Memory B cell (primary cell): ENCODE measurements around the gene SEMA5A.

Source experiments
- ATAC-seq: fragments of 150-1000 bp; cut with Tn5 transposase; 2 replicates; pipeline ENCODE4 v1.10.0; 2021; ENCODE audit warnings: low read depth, mild to moderate bottlenecking, moderate library complexity
- DNase-seq, 2 donors: peaks; one replicate each; pipeline ENCODE4 v3.0.0; 2022; ENCODE audit warnings: low spot score in 2 of 2
- H3K27ac Mint-ChIP-seq: one replicate; pipeline ENCODE4 v1.8.0; 2022; ENCODE audit warnings: mild to moderate bottlenecking, moderate library complexity, mixed read lengths
- H3K27me3 Mint-ChIP-seq: one replicate; pipeline ENCODE4 v1.8.0; 2022; ENCODE audit warnings: mixed read lengths
- H3K36me3 Mint-ChIP-seq: one replicate; pipeline ENCODE4 v1.8.0; 2022; ENCODE audit warnings: mild to moderate bottlenecking, mixed read lengths
- H3K4me1 Mint-ChIP-seq: one replicate; pipeline ENCODE4 v1.8.0; 2022; ENCODE audit warnings: mixed read lengths
- H3K4me3 Mint-ChIP-seq: one replicate; pipeline ENCODE4 v1.8.0; 2022; ENCODE audit warnings: mild to moderate bottlenecking, moderate library complexity, mixed read lengths
- H3K9me3 Mint-ChIP-seq: one replicate; pipeline ENCODE4 v1.8.0; 2022; ENCODE audit warnings: mixed read lengths

Gene SEMA5A

DNA sequence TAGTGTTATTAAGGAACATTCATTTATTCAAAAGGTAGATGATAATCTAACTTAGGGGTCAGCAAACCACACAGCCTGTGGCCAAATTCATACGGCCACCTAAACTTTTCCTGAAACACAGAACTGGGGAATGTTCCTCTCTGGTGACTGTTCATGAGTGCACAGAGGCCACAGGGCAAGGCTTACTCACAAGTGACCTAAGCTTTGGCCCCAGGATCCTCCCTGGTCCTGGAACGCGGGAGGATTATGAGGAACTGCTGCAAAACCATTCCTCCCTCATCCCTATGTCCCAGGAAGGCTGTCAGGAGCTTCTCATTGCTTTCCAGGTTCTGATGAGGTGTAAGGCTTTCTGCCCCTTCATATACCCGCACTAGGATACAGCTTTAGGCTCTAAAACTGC, 397.6 kb downstream of the SEMA5A start:
- H3K27ac Mint-ChIP-seq, result no peak overlapping the region
- DNase-seq (no peak), ATAC-seq (no peak)
- no peaks in the 10 kb centered on the region for H3K4me1 Mint-ChIP-seq
- H3K27me3 Mint-ChIP-seq, result no peaks in the 10 kb centered on the region
- no peaks in the 10 kb centered on the region for H3K36me3 Mint-ChIP-seq
- H3K4me3 Mint-ChIP-seq, result no peak overlapping the region
- no peaks in the 10 kb centered on the region for H3K9me3 Mint-ChIP-seq

DNA sequence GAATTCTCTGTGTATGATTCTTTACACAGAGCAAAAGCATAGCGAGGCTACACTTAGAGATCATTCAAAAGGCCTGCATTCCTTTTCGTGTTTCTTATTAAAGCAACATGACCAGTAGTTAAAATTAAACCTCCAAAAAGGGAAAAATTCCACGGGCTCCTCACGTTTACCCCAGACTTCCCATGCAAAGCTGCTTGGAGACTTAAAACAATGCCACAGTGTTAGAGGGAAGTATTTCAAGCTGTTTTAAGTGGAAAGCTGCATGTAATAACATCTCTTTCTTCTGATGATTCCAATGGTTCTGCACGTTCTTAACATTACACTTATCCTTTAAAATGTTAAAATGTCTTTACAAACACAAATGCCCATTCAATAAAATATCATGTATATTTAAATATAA, 405.2 kb downstream of the SEMA5A start:
- H3K27ac Mint-ChIP-seq, result no peak overlapping the region
- H3K4me1 Mint-ChIP-seq, result no peaks in the 10 kb centered on the region
- no peak for DNase-seq
- peaks cover 6% of the 10 kb centered on the region for H3K9me3 Mint-ChIP-seq
- ATAC-seq, result no peak
- H3K27me3 Mint-ChIP-seq, result no peaks in the 10 kb centered on the region
- H3K4me3 Mint-ChIP-seq, result no peak overlapping the region
- H3K36me3 Mint-ChIP-seq, result no peaks in the 10 kb centered on the region

DNA sequence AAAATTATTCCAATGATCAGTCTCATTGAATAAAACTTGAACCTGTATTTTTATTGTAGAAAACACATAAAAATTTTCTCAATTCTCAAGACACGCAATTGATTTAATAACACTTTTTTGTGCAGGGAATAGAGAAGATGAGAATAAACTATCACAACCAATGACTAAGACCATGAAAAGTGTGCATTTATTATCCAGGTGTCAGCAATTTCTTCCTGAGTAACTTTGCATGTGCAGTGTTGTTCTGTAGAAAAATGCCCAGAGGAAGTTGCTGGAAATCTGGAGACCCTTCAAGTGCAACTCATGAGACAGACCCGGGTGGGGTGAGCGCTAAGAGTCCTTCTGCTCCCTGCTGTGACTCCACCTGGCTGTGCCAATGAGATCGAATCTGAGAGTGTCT, 405.7 kb downstream of the SEMA5A start:
- DNase-seq (no peak), ATAC-seq (no peak)
- Mint-ChIP-seq H3K9me3 (peaks cover 6% of the 10 kb centered on the region), H3K4me3 (no peak overlapping the region), H3K36me3 (no peaks in the 10 kb centered on the region), H3K27me3 (no peaks in the 10 kb centered on the region), H3K27ac (no peak overlapping the region), H3K4me1 (no peaks in the 10 kb centered on the region)

DNA sequence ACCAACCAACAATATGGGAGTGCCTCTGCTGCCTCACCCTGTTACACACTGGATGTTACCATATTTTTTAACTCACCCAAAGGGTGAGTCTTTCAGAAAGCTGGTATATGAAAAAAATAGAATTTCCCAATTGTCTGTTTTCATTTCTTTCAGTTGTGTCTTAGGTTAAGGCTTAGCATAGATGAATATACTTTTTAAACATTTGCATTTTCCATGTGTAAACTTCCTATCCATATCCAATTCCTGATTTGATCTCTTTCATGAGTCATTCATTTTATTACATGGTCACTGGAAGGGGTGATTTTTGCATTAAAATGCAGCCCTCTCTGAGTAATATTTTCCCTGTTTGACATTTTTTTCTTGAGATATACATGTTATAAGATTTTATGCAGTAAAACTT, 406.5 kb downstream of the SEMA5A start:
- Mint-ChIP-seq H3K4me3 (no peak overlapping the region), H3K27me3 (no peaks in the 10 kb centered on the region), H3K36me3 (no peaks in the 10 kb centered on the region), H3K27ac (no peak overlapping the region), H3K9me3 (peaks cover 6% of the 10 kb centered on the region), H3K4me1 (no peaks in the 10 kb centered on the region)
- ATAC-seq (no peak), DNase-seq (no peak)

DNA sequence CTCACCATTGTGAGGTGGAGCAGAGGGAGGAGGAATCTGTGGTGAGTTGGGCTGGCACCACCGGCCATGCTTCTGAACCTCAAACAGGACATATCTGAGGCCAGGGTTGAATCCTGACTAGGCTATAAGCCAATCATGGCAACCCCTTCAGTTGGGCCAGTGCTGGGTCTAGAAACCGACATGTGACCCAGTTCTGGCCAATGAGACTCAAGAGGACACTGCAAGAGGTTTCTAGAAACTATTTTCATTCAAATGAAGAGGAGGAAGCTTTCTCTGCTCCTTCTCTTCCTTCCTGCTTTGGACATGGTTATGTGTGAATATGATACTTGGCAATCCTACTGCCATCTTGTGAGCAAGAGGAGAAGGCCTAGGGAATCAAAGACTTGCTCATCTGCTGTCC, 417.7 kb downstream of the SEMA5A start:
- ATAC-seq (no peak), DNase-seq (no peak)
- Mint-ChIP-seq H3K27ac (no peak overlapping the region), H3K4me3 (no peak overlapping the region), H3K9me3 (peaks cover 5% of the 10 kb centered on the region), H3K36me3 (no peaks in the 10 kb centered on the region), H3K27me3 (peaks cover 4% of the 10 kb centered on the region), H3K4me1 (no peaks in the 10 kb centered on the region)

DNA sequence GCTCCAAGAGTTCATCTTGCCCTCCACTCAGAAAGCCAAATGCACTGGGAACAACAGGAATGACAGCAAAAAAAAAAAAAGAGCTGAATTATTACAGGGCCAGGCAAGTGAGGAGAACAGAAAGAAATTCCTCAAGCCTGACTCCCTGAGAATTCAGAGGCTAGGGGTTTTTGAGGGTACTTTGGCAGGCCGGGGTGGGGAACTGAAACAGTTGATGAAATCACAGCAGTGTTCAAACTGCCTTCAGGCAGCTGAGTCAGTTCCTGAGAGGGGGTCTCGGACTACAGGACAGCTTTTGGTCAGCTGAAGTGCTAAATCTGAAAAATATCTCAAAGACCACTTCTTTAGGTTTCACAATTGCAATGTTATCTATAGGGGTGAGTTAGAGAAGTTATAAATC, 419.4 kb downstream of the SEMA5A start:
- Mint-ChIP-seq H3K9me3 (peaks cover 5% of the 10 kb centered on the region), H3K4me3 (no peak overlapping the region), H3K27me3 (peaks cover 4% of the 10 kb centered on the region), H3K4me1 (no peaks in the 10 kb centered on the region), H3K36me3 (no peaks in the 10 kb centered on the region), H3K27ac (no peak overlapping the region)
- ATAC-seq (no peak), DNase-seq (no peak)

DNA sequence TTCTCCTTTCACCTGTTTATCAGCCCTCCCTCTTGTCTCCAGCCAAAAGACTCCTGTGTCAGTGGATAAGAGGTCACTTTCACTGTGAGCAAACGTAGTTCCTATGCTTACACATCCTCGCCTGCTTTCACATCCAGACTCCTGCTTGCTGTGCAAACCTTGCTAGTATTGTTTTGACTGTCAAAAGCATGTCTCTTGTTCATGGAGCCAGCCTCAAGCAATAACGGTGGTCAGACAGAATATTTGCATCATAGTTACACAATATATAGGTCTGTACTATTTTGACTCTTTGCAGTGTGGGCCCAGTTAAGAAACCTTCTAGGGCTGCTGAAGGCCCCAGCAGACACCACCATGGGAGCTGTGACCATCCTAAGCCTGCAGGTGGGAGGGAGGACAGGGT, 420.0 kb downstream of the SEMA5A start:
- Mint-ChIP-seq H3K27ac (no peak overlapping the region), H3K4me3 (no peak overlapping the region), H3K4me1 (no peaks in the 10 kb centered on the region), H3K36me3 (no peaks in the 10 kb centered on the region), H3K9me3 (peaks cover 5% of the 10 kb centered on the region), H3K27me3 (peaks cover 4% of the 10 kb centered on the region)
- DNase-seq (no peak), ATAC-seq (no peak)

DNA sequence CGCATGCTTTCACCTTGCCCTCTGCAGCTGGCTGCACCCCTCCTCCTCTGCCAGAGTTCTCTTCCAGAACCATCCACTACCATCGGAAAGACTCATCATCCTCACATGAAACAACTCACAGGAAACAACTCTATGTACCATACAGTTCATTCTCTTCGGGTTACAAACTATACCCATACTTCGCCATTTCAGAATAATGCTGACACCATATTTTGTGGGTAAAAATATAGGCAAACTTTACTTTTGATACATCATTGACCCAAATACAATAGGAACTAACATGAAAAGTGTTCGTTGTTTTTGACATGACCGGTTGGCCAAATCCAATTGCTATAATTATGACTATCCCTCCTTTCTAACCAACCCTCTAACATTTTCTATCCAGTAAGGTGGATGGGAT, 421.0 kb downstream of the SEMA5A start:
- Mint-ChIP-seq H3K4me1 (no peaks in the 10 kb centered on the region), H3K36me3 (no peaks in the 10 kb centered on the region), H3K27me3 (peaks cover 4% of the 10 kb centered on the region), H3K4me3 (no peak overlapping the region), H3K27ac (no peak overlapping the region), H3K9me3 (peaks cover 5% of the 10 kb centered on the region)
- DNase-seq, result no peak
- no peak for ATAC-seq

DNA sequence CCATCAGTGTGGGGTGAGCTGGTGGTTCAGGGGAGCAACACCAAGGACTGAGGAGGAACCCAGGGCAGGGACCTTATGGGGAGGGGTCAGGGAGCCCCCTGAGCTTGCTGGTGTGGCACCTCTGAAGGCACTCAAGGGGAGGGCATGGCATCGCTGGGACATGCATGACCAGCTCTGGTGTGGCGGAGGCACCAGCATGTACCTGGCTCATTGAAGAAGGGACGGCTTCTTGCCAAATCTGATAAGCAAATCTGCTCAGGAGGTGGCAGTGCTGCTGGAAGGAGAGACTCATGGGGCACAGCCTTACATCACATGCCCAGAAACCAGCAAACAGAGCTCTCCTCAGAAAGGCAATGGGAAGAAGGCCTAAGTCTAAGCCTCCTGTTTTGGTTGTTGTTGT, 421.8 kb downstream of the SEMA5A start:
- Mint-ChIP-seq H3K36me3 (no peaks in the 10 kb centered on the region), H3K4me1 (no peaks in the 10 kb centered on the region)

DNA sequence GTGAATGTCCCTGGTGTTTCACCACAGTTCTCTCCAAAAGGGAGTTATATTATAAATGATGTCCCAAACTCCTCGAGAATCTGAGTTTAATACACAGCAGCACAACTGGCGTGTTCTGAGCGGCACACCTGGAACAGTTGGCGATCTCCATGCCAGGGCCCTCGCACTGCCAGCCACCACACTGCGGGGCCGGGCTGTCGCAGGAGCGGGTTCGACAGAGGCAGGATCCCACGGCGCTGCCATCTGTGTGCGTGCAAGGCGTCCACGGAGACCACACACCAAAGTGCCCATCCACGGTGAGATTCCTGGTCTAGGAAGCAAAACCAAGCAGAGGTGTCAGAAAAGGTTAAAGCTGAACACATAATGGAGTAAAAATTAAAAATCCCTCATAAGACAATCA, 423.3 kb downstream of the SEMA5A start:
- no peaks in the 10 kb centered on the region for H3K36me3 Mint-ChIP-seq
- ATAC-seq (no peak), DNase-seq (no peak)
- no peaks in the 10 kb centered on the region for H3K4me1 Mint-ChIP-seq
- H3K9me3 Mint-ChIP-seq, result peaks cover 4% of the 10 kb centered on the region
- H3K27ac Mint-ChIP-seq, result no peak overlapping the region
- no peak overlapping the region for H3K4me3 Mint-ChIP-seq
- peaks cover 4% of the 10 kb centered on the region for H3K27me3 Mint-ChIP-seq

More for the DNA sequence above, 421.8 kb downstream of the SEMA5A start:
- Mint-ChIP-seq H3K27ac (no peak overlapping the region), H3K9me3 (peaks cover 5% of the 10 kb centered on the region), H3K4me3 (no peak overlapping the region), H3K27me3 (peaks cover 4% of the 10 kb centered on the region)
- no peak for DNase-seq
- ATAC-seq, result no peak

DNA sequence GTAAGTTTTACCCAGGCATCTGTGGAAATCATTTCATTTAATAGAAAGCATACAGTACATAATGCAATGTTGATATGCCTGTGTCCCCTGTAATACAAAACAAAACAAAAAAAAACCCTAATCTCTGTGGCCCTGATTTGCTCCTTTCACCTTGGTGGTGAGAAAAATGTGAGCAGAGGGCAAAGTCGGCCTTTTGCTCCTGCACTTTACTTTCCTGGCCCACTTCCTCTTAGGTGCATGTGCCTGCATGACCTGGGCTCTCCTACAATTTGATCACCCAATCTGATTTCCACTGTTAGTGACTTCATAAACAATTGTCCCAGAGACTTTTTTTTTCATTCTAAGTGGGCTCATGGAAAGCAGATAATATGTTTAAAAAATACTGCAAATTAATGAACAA, 424.3 kb downstream of the SEMA5A start:
- ATAC-seq (no peak), DNase-seq (no peak)
- Mint-ChIP-seq H3K9me3 (peaks cover 4% of the 10 kb centered on the region), H3K4me1 (no peaks in the 10 kb centered on the region), H3K36me3 (no peaks in the 10 kb centered on the region), H3K27me3 (peaks cover 4% of the 10 kb centered on the region), H3K27ac (no peak overlapping the region), H3K4me3 (no peak overlapping the region)

DNA sequence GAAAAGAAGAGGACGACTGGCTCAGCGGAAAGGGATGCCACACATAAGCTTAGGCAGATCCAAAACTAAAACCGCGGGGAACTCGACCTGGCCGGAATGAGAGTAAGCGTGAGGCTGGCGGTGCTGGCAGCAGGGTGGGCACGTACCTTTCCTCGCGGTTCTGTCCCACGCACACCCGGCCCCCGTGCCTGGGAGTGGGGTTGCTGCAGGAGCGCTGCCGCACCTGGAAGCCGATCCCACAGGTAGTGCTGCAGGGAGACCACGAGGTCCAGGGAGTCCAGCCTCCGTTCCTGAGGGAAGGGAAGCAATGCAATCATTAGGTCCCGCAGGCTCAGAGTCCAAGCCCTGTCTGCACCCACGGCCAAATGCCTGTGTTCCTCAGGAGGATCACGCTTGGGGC, 427.0 kb downstream of the SEMA5A start:
- Mint-ChIP-seq H3K27me3 (no peaks in the 10 kb centered on the region), H3K4me1 (no peaks in the 10 kb centered on the region), H3K36me3 (no peaks in the 10 kb centered on the region), H3K4me3 (no peak overlapping the region), H3K27ac (no peak overlapping the region), H3K9me3 (peaks cover 4% of the 10 kb centered on the region)
- DNase-seq, result no peak
- no peak for ATAC-seq

DNA sequence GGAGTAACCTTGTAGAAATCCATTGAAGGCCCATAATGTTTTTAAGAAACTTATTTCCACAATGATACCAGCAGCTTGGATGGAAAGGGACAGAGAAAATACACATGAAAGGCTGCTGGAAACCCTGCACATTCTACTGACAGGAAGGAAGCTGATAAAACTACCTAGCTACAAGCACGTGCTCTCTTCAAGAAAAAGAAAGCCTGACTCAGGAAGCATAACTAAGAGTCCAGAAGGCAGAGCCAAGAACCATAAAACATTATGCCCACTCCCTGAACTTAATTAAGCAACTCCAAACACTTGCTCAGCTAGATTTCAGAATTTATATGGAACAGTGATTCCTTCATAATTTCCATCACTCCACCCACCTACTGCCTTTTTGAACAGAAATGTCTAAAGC, 430.8 kb downstream of the SEMA5A start:
- DNase-seq (no peak), ATAC-seq (no peak)
- Mint-ChIP-seq H3K27ac (no peak overlapping the region), H3K4me1 (no peaks in the 10 kb centered on the region), H3K36me3 (no peaks in the 10 kb centered on the region), H3K9me3 (no peaks in the 10 kb centered on the region), H3K4me3 (no peak overlapping the region), H3K27me3 (no peaks in the 10 kb centered on the region)

DNA sequence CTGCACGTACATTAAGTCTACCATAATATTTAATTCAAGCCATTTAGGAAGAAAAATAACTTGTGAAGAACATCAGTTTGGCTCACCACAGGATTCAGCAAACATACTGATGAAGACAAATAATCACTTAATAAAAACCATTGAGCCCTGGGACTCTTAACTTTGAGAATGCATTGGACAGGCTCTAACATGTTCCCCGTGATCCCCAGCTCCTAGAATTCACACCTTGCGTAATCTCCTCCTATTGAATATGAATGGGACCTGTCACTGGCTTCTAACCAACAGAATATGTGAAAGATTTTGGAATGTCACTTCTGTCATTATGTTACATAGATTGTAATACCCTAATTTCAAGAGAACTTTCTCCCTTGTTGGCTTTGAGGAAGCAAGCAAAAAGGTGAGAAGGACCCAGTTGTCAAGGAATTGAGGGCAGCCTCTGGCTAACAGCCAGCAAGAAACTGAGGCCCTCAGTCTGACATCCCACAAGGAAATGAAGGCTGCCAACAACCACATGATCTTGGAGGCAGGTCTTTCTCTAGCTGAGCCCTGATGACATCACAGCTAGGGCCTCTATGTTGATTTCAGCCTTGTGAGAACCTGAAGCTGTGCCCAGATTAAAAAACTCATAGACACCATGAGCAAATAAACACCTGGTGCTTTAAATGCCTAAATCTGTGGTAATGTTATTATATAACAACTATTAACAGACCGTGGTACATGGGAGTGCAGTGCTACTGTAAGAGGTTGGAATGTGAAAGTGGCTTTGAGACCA, 433.2 kb downstream of the SEMA5A start:
- H3K27ac Mint-ChIP-seq, result no peak overlapping the region
- H3K36me3 Mint-ChIP-seq, result no peaks in the 10 kb centered on the region
- H3K27me3 Mint-ChIP-seq, result no peaks in the 10 kb centered on the region
- H3K4me3 Mint-ChIP-seq, result no peak overlapping the region
- DNase-seq (no peak), ATAC-seq (no peak)
- no peaks in the 10 kb centered on the region for H3K4me1 Mint-ChIP-seq
- peaks cover 2% of the 10 kb centered on the region for H3K9me3 Mint-ChIP-seq

DNA sequence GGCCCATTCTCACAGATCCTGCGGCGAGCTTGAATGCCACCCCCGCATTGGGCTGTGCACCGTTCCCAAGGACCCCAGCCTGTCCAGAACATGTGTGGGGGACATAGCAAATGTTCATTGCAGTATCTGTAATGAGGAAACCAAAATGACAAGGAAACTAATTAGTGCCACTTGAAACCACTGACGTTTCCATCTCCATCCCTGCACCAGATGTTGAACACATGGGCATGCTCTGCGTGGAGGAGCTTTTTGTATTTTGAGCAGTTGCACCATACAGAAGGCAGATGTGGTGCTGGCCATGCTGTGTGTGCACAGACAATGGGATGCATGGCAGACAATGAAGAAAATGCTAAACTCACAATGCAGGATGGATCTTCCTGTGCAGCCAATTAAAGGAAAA, 437.7 kb downstream of the SEMA5A start:
- Mint-ChIP-seq H3K27me3 (no peaks in the 10 kb centered on the region), H3K36me3 (no peaks in the 10 kb centered on the region)

More for the DNA sequence above, 437.7 kb downstream of the SEMA5A start:
- Mint-ChIP-seq H3K4me1 (no peaks in the 10 kb centered on the region), H3K9me3 (peaks cover 2% of the 10 kb centered on the region), H3K4me3 (no peak overlapping the region), H3K27ac (no peak overlapping the region)
- no peak for ATAC-seq
- no peak for DNase-seq
